ENCODE results near the gene TMEM132D. TPM values are rescaled to one million over a fixed set of nuclear protein-coding genes. Genes with fewer than 3 reads are reported as not detected.

The TMEM132D gene
- total and polyA plus RNA-seq, 7 donors: 0.01 TPM; not detected in 6

GRCh38 chr12:129619271-129619670, 284.6 kb downstream of the TMEM132D start:
- TF ChIP-seq CTCF (IDR thresholded peaks at IDR 0.05): no peak
- intact Hi-C loops (cut with DNase I): no loop called here
- no peaks in the 10 kb centered on the region for H3K4me1 ChIP-seq
- H3K9me3 ChIP-seq: no peaks in the 10 kb centered on the region
- H3K27ac ChIP-seq: no peak overlapping the region
- H3K27me3 ChIP-seq (ENCODE audit: insufficient read depth in 3 of 3, low read length in 2 of 3): peaks cover 0 to 2% (median 0%) of the 10 kb centered on the region in 3 donors
- H3K36me3 ChIP-seq (ENCODE audit: insufficient read depth in 1 of 2, low read depth in 1 of 2): no peaks in the 10 kb centered on the region
- DNase-seq (no peak), ATAC-seq (no peak)
- 64 to 79% (median 78%) methylated on average over 5 of the region's 5 CpGs for WGBS, 3 donors
- H3K4me3 ChIP-seq: no peak overlapping the region

GRCh38 chr12:129617849-129618248, 286.0 kb downstream of the TMEM132D start:
- intact Hi-C loops (cut with DNase I): no loop called here
- H3K36me3 ChIP-seq (ENCODE audit: insufficient read depth in 1 of 2, low read depth in 1 of 2): no peaks in the 10 kb centered on the region
- peaks cover 0 to 2% (median 0%) of the 10 kb centered on the region in 3 donors for H3K27me3 ChIP-seq (ENCODE audit: insufficient read depth in 3 of 3, low read length in 2 of 3)
- ATAC-seq (no peak), DNase-seq (no peak)
- no peak overlapping the region for H3K4me3 ChIP-seq
- 66 to 80% (median 75%) methylated on average over 7 of the region's 7 CpGs for WGBS, 3 donors
- no peak overlapping the region for H3K27ac ChIP-seq
- H3K4me1 ChIP-seq: no peaks in the 10 kb centered on the region
- H3K9me3 ChIP-seq: no peaks in the 10 kb centered on the region
- no peak for TF ChIP-seq CTCF (IDR thresholded peaks at IDR 0.05)

- intact Hi-C loops (cut with DNase I): no loop called here
- Histone ChIP-seq H3K27ac (no peak overlapping the region), H3K27me3 (ENCODE audit: insufficient read depth in 3 of 3, low read length in 2 of 3) (no peaks in the 10 kb centered on the region), H3K4me3 (no peak overlapping the region), H3K9me3 (no peaks in the 10 kb centered on the region), H3K4me1 (no peaks in the 10 kb centered on the region), H3K36me3 (ENCODE audit: insufficient read depth in 1 of 2, low read depth in 1 of 2) (no peaks in the 10 kb centered on the region)
- 59 to 62% (median 59%) methylated on average over 5 of the region's 5 CpGs for WGBS, 3 donors
- TF ChIP-seq CTCF (IDR thresholded peaks at IDR 0.05): no peak
- ATAC-seq (no peak), DNase-seq (no peak)
These were observed 288.8 kb downstream of the TMEM132D start for GRCh38 chr12:129615001-129615400.

- DNase-seq: no peak
- Histone ChIP-seq H3K9me3 (no peaks in the 10 kb centered on the region), H3K4me3 (no peak overlapping the region), H3K4me1 (no peaks in the 10 kb centered on the region), H3K27me3 (ENCODE audit: insufficient read depth in 3 of 3, low read length in 2 of 3) (no peaks in the 10 kb centered on the region), H3K27ac (no peak overlapping the region), H3K36me3 (ENCODE audit: insufficient read depth in 1 of 2, low read depth in 1 of 2) (no peaks in the 10 kb centered on the region)
- no peak for ATAC-seq
- intact Hi-C loops (cut with DNase I): no loop called here
- 15 to 35% (median 27%) methylated on average over 9 of the region's 9 CpGs for WGBS, 3 donors
- TF ChIP-seq CTCF (IDR thresholded peaks at IDR 0.05): no peak
These were observed 289.5 kb downstream of the TMEM132D start for GRCh38 chr12:129614221-129614885.

GRCh38 chr12:129613314-129613713, 290.5 kb downstream of the TMEM132D start:
- H3K4me1 ChIP-seq: no peaks in the 10 kb centered on the region
- no peak overlapping the region for H3K4me3 ChIP-seq
- no peak for DNase-seq
- no peaks in the 10 kb centered on the region for H3K36me3 ChIP-seq (ENCODE audit: insufficient read depth in 1 of 2, low read depth in 1 of 2)
- 76 to 79% (median 79%) methylated on average over 9 of the region's 9 CpGs for WGBS, 3 donors
- ATAC-seq: no peak
- no peaks in the 10 kb centered on the region for H3K9me3 ChIP-seq
- no peak overlapping the region for H3K27ac ChIP-seq
- no peaks in the 10 kb centered on the region for H3K27me3 ChIP-seq (ENCODE audit: insufficient read depth in 3 of 3, low read length in 2 of 3)
- intact Hi-C loops (cut with DNase I): no loop called here
- no peak for TF ChIP-seq CTCF (IDR thresholded peaks at IDR 0.05)

Data from psoas muscle (tissue), 8 donors.